Amniotic epithelial cell (primary cell): ENCODE results near the gene TRIM65.
"Not testable (repeated sequence)": the region's sequence is repeated elsewhere in the genome, so short reads cannot be mapped to it uniquely, and the experiment has no call there.

ENCODE experiments used
- DNase-seq: peaks from one replicate; pipeline ENCODE4 v3.0.0-alpha.2; 2010; ENCODE audit warnings: low read depth

TRIM65 gene

GRCh38 chr17:75854101-75854748 lies 42.5 kb downstream of the TRIM65 start:
- peak; percentile 77 for DNase-seq

- DNase-seq: peak; percentile 90
These were observed 43.3 kb downstream of the TRIM65 start for GRCh38 chr17:75853433-75853832.

- DNase-seq: not testable (repeated sequence)
These were observed 45.1 kb downstream of the TRIM65 start for GRCh38 chr17:75851693-75851991.

GRCh38 chr17:75850928-75851692 lies 45.6 kb downstream of the TRIM65 start:
- no peak for DNase-seq

- no peak for DNase-seq
These were observed 47.0 kb downstream of the TRIM65 start for GRCh38 chr17:75849724-75850123.

- DNase-seq: no peak
These were observed 47.5 kb downstream of the TRIM65 start for GRCh38 chr17:75849279-75849646.

GRCh38 chr17:75848523-75849278 lies 48.0 kb downstream of the TRIM65 start:
- peak; percentile 44 for DNase-seq

GRCh38 chr17:75847614-75848522 lies 48.9 kb downstream of the TRIM65 start:
- DNase-seq: no peak

GRCh38 chr17:75846692-75847613 lies 49.8 kb downstream of the TRIM65 start:
- DNase-seq: no peak

- no peak for DNase-seq
These were observed 50.6 kb downstream of the TRIM65 start for GRCh38 chr17:75845933-75846691.

GRCh38 chr17:75845058-75845711 lies 51.6 kb downstream of the TRIM65 start:
- peak; percentile 51 for DNase-seq

- peak; percentile 13 for DNase-seq
These were observed 52.2 kb downstream of the TRIM65 start for GRCh38 chr17:75844530-75845057.

GRCh38 chr17:75843577-75844529 lies 52.9 kb downstream of the TRIM65 start, which contains the start of gene UNC13D:
Gene UNC13D, minus strand, starts transcription at chr17:75844404. Its CDS starts 67 bp downstream, at chr17:75844337.
- DNase-seq: peak; percentile 26

- DNase-seq: no peak
These were observed 53.7 kb downstream of the TRIM65 start for GRCh38 chr17:75842963-75843576.

GRCh38 chr17:75842411-75842810 lies 54.3 kb downstream of the TRIM65 start:
- no peak for DNase-seq

- DNase-seq: no peak
These were observed 56.0 kb downstream of the TRIM65 start for GRCh38 chr17:75840799-75841164.

- no peak for DNase-seq
These were observed 56.6 kb downstream of the TRIM65 start for GRCh38 chr17:75839942-75840798.
